ENCODE results near the gene CHCHD10. TPM values are rescaled to one million over a fixed set of nuclear protein-coding genes. Genes with fewer than 3 reads are reported as not detected.

The CHCHD10 gene
- total and polyA plus RNA-seq, 2 of the 8 experiments (the other 6 are each of a cell fraction or from before 2014, with no cell fraction given), result 58.3 to 94.5 TPM

GRCh38 chr22:23718371-23719165 is 49.2 kb downstream of the CHCHD10 start (continued):
- TF ChIP-seq, protein P1, sequence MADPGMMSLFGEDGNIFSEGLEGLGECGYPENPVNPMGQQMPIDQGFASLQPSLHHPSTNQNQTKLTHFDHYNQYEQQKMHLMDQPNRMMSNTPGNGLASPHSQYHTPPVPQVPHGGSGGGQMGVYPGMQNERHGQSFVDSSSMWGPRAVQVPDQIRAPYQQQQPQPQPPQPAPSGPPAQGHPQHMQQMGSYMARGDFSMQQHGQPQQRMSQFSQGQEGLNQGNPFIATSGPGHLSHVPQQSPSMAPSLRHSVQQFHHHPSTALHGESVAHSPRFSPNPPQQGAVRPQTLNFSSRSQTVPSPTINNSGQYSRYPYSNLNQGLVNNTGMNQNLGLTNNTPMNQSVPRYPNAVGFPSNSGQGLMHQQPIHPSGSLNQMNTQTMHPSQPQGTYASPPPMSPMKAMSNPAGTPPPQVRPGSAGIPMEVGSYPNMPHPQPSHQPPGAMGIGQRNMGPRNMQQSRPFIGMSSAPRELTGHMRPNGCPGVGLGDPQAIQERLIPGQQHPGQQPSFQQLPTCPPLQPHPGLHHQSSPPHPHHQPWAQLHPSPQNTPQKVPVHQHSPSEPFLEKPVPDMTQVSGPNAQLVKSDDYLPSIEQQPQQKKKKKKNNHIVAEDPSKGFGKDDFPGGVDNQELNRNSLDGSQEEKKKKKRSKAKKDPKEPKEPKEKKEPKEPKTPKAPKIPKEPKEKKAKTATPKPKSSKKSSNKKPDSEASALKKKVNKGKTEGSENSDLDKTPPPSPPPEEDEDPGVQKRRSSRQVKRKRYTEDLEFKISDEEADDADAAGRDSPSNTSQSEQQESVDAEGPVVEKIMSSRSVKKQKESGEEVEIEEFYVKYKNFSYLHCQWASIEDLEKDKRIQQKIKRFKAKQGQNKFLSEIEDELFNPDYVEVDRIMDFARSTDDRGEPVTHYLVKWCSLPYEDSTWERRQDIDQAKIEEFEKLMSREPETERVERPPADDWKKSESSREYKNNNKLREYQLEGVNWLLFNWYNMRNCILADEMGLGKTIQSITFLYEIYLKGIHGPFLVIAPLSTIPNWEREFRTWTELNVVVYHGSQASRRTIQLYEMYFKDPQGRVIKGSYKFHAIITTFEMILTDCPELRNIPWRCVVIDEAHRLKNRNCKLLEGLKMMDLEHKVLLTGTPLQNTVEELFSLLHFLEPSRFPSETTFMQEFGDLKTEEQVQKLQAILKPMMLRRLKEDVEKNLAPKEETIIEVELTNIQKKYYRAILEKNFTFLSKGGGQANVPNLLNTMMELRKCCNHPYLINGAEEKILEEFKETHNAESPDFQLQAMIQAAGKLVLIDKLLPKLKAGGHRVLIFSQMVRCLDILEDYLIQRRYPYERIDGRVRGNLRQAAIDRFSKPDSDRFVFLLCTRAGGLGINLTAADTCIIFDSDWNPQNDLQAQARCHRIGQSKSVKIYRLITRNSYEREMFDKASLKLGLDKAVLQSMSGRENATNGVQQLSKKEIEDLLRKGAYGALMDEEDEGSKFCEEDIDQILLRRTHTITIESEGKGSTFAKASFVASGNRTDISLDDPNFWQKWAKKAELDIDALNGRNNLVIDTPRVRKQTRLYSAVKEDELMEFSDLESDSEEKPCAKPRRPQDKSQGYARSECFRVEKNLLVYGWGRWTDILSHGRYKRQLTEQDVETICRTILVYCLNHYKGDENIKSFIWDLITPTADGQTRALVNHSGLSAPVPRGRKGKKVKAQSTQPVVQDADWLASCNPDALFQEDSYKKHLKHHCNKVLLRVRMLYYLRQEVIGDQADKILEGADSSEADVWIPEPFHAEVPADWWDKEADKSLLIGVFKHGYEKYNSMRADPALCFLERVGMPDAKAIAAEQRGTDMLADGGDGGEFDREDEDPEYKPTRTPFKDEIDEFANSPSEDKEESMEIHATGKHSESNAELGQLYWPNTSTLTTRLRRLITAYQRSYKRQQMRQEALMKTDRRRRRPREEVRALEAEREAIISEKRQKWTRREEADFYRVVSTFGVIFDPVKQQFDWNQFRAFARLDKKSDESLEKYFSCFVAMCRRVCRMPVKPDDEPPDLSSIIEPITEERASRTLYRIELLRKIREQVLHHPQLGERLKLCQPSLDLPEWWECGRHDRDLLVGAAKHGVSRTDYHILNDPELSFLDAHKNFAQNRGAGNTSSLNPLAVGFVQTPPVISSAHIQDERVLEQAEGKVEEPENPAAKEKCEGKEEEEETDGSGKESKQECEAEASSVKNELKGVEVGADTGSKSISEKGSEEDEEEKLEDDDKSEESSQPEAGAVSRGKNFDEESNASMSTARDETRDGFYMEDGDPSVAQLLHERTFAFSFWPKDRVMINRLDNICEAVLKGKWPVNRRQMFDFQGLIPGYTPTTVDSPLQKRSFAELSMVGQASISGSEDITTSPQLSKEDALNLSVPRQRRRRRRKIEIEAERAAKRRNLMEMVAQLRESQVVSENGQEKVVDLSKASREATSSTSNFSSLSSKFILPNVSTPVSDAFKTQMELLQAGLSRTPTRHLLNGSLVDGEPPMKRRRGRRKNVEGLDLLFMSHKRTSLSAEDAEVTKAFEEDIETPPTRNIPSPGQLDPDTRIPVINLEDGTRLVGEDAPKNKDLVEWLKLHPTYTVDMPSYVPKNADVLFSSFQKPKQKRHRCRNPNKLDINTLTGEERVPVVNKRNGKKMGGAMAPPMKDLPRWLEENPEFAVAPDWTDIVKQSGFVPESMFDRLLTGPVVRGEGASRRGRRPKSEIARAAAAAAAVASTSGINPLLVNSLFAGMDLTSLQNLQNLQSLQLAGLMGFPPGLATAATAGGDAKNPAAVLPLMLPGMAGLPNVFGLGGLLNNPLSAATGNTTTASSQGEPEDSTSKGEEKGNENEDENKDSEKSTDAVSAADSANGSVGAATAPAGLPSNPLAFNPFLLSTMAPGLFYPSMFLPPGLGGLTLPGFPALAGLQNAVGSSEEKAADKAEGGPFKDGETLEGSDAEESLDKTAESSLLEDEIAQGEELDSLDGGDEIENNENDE (IDR thresholded peaks at IDR 0.05; ENCODE audit: insufficient replicate concordance, low read length), result no peak
- no peak for TF ChIP-seq SUZ12 (IDR thresholded peaks at IDR 0.05; ENCODE audit: low read length)
- no peak for TF ChIP-seq EP300 (IDR thresholded peaks at IDR 0.05; ENCODE audit: borderline replicate concordance in 1 of 2, low read depth in 2 of 2, low read length in 2 of 2)
- TF ChIP-seq SRF (IDR thresholded peaks at IDR 0.05; ENCODE audit: low read depth, low read length), result no peak
- TF ChIP-seq, protein P2, sequence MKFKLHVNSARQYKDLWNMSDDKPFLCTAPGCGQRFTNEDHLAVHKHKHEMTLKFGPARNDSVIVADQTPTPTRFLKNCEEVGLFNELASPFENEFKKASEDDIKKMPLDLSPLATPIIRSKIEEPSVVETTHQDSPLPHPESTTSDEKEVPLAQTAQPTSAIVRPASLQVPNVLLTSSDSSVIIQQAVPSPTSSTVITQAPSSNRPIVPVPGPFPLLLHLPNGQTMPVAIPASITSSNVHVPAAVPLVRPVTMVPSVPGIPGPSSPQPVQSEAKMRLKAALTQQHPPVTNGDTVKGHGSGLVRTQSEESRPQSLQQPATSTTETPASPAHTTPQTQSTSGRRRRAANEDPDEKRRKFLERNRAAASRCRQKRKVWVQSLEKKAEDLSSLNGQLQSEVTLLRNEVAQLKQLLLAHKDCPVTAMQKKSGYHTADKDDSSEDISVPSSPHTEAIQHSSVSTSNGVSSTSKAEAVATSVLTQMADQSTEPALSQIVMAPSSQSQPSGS (IDR thresholded peaks at IDR 0.05; ENCODE audit: low read length), result no peak
